KMS-11 (cell line): ENCODE measurements around the gene MIDN.

Source experiments
- H2AFZ ChIP-seq: fragments of 200-600 bp; sonication (generic); 2 replicates; pipeline ENCODE4 v1.6.1; 2016; ENCODE audit warnings: antibody characterized with exemption, mixed run types, low read depth
- H3K27ac ChIP-seq: fragments of 200-600 bp; sonication (generic); 2 replicates; pipeline ENCODE4 v1.6.1; 2016; ENCODE audit warnings: mild to moderate bottlenecking, mixed run types
- H3K27me3 ChIP-seq: fragments of 200-600 bp; sonication (generic); 2 replicates; pipeline ENCODE4 v1.6.1; 2017; ENCODE audit warnings: mild to moderate bottlenecking, low read depth, mixed run types, moderate library complexity; ENCODE audit not compliant: insufficient read depth
- H3K36me3 ChIP-seq: fragments of 200-600 bp; sonication (generic); 2 replicates; pipeline ENCODE4 v1.6.1; 2017; ENCODE audit warnings: mild to moderate bottlenecking, mixed run types; ENCODE audit not compliant: insufficient read depth
- H3K4me1 ChIP-seq: fragments of 200-600 bp; sonication (generic); 2 replicates; pipeline ENCODE4 v1.6.1; 2016; ENCODE audit warnings: mild to moderate bottlenecking, low read depth, mixed run types; ENCODE audit not compliant: poor library complexity, severe bottlenecking
- H3K4me2 ChIP-seq: fragments of 200-600 bp; sonication (generic); 2 replicates; pipeline ENCODE4 v1.7.0; 2016; ENCODE audit warnings: mild to moderate bottlenecking, mixed run types
- H3K4me3 ChIP-seq: fragments of 200-600 bp; sonication (generic); IDR thresholded peaks from 2 replicates; pipeline ENCODE4 v1.6.1; 2017; ENCODE audit warnings: low read depth, low read length, mixed read lengths; ENCODE audit not compliant: insufficient read depth
- H3K79me2 ChIP-seq: fragments of 200-600 bp; sonication (generic); 2 replicates; pipeline ENCODE4 v1.6.1; 2016; ENCODE audit warnings: low read depth, mixed run types; ENCODE audit not compliant: insufficient read depth
- H3K9ac ChIP-seq: fragments of 200-600 bp; sonication (generic); 2 replicates; pipeline ENCODE4 v1.6.1; 2016; ENCODE audit warnings: mild to moderate bottlenecking, mixed run types
- H4K20me1 ChIP-seq: fragments of 200-600 bp; sonication (generic); 2 replicates; pipeline ENCODE4 v1.6.1; 2016; ENCODE audit warnings: mild to moderate bottlenecking, mixed run types; ENCODE audit not compliant: insufficient read depth
- CTCF ChIP-seq: fragments of 200-600 bp; sonication (generic); conservative IDR thresholded peaks from 2 replicates; pipeline ENCODE4 v1.6.1; 2017; ENCODE audit warnings: low read depth, mild to moderate bottlenecking, antibody characterized with exemption, low read length, moderate library complexity, mixed read lengths

Gene MIDN

GRCh38 chr19:1211494-1212234 is 36.7 kb upstream of the MIDN start:
- Histone ChIP-seq H3K4me1 (peaks cover 11% of the 10 kb centered on the region), H3K4me2 (no peak overlapping the region), H2AFZ (no peak overlapping the region), H3K36me3 (no peaks in the 10 kb centered on the region), H4K20me1 (no peaks in the 10 kb centered on the region), H3K79me2 (peaks cover 65% of the 10 kb centered on the region), H3K27ac (no peak overlapping the region), H3K9ac (no peak overlapping the region), H3K27me3 (no peaks in the 10 kb centered on the region), H3K4me3 (no peak overlapping the region)
- no peak for TF ChIP-seq CTCF

DNA sequence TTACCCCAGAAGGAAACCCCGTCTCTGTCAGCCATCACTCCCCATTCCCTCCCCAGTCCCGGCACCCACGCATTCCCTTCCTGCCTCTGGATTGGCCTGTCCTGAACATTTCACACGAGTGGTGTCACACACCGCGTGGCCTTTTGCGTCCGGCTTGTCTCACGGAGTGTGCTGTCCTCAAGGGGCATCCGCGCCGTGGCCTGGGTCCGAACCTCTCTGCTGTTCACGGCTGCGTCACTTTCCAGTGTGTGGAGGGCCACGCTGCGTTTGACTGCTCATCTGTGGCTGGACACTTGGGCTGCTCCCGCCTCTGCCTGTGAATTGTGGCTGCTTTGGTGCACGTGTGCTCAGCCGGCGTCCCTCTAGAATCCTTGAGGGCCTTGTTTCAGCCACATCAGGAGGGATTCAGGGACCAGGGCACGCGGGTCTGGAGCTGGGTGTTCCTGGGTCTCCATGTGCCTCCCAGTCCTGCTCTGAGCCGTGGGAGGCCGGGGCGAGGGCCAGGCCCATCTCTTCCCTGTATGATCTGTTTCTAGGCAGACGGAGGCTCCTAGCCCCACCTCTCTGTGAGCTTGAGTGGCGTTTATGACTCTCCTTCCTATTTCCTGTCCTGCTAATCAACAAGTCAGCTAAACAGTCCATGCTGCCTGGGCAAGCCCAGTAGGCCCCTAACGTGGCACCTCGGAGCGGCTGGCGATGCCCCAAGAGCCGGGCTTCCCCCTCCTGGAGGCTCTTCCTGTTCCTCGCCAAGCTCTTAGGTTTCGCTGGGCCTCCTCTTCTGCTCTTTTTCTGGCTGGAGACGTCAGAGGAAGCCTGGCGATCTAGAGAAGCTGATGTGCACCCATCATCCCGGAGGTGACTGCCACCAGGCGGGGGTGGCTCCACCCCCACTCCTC is 34.7 kb upstream of the MIDN start:
- H3K36me3 ChIP-seq = no peaks in the 10 kb centered on the region
- no peaks in the 10 kb centered on the region for H3K27me3 ChIP-seq
- no peak overlapping the region for H3K27ac ChIP-seq
- no peaks in the 10 kb centered on the region for H3K4me1 ChIP-seq
- peaks cover 51% of the 10 kb centered on the region for H3K79me2 ChIP-seq
- no peak overlapping the region for H3K9ac ChIP-seq
- H3K4me2 ChIP-seq = no peak overlapping the region
- H3K4me3 ChIP-seq = no peak overlapping the region
- H4K20me1 ChIP-seq = no peaks in the 10 kb centered on the region
- no peak for TF ChIP-seq CTCF
- no peak overlapping the region for H2AFZ ChIP-seq

DNA sequence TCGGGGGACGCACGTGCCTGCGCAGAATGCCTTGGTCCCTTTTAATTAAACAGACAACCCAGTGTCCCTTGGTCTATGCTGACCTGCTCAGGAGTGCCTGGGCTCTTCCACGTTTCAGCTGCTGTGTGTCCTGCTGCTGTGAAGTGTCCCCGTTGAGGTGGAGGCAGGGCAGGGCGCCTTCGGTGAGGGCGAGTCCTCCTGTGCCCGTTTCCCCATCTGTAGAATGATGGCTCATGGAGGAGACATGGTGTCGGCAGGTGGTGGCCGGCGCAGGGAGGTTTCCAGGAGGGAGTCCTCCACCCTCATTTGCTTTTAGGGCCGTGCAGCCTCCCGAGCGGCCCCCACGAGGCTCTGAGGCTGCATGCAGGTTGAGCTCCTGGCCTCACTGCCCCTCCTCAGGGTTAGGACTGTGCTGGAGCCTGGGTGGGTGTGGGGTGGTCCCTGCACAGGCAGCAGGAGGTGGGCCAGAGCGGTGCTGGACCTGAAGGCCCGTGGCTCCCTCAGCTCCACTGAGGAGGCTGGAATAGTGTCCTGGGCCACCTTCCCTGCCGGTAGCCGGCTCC is 34.0 kb upstream of the MIDN start:
- Histone ChIP-seq H3K4me1 (no peaks in the 10 kb centered on the region), H3K79me2 (peaks cover 44% of the 10 kb centered on the region), H2AFZ (no peak overlapping the region), H4K20me1 (no peaks in the 10 kb centered on the region), H3K27me3 (no peaks in the 10 kb centered on the region), H3K36me3 (no peaks in the 10 kb centered on the region), H3K4me2 (no peak overlapping the region), H3K9ac (no peak overlapping the region), H3K27ac (no peak overlapping the region), H3K4me3 (no peak overlapping the region)
- TF ChIP-seq CTCF = no peak

GRCh38 chr19:1214862-1215731 is 33.3 kb upstream of the MIDN start:
- H3K36me3 ChIP-seq = no peaks in the 10 kb centered on the region
- no peaks in the 10 kb centered on the region for H3K27me3 ChIP-seq
- H3K9ac ChIP-seq = no peak overlapping the region
- H3K4me1 ChIP-seq = no peaks in the 10 kb centered on the region
- H3K4me2 ChIP-seq = no peak overlapping the region
- H3K4me3 ChIP-seq = no peak overlapping the region
- H3K79me2 ChIP-seq = peaks cover 39% of the 10 kb centered on the region
- no peaks in the 10 kb centered on the region for H4K20me1 ChIP-seq
- H3K27ac ChIP-seq = no peak overlapping the region
- H2AFZ ChIP-seq = no peak overlapping the region
- no peak for TF ChIP-seq CTCF
